ENCODE results near the gene DMAC2.
"Not testable (repeated sequence)": the region's sequence is repeated elsewhere in the genome, so short reads cannot be mapped to it uniquely, and the experiment has no call there.

DMAC2 gene

GRCh38 chr19:41397086-41398049, 42.3 kb downstream of the DMAC2 start, which contains the start of the genes BCKDHA and EXOSC5:
BCKDHA (plus strand) TSS chr19:41397818; CDS start chr19:41397828, 10 bp downstream.
EXOSC5 (minus strand) TSS chr19:41397359; CDS start chr19:41397328, 31 bp downstream.
- DNase-seq = peak; percentile 99

- no peak for DNase-seq
Measured at GRCh38 chr19:41395355-41395754, 44.4 kb downstream of the DMAC2 start.

- no peak for DNase-seq
Measured at GRCh38 chr19:41392775-41393174, 46.9 kb downstream of the DMAC2 start.

- no peak for DNase-seq
Measured at GRCh38 chr19:41391618-41392017, 48.1 kb downstream of the DMAC2 start.

- no peak for DNase-seq
Measured at GRCh38 chr19:41386442-41386841, 53.3 kb downstream of the DMAC2 start.

- DNase-seq = no peak
Measured at GRCh38 chr19:41384351-41384750, 55.4 kb downstream of the DMAC2 start.

- not testable (repeated sequence) for DNase-seq
Measured at GRCh38 chr19:41381536-41381935, 58.2 kb downstream of the DMAC2 start.
